Caco-2 (cell line): ENCODE data around the gene AHRR. TPM values are rescaled to one million over a fixed set of nuclear protein-coding genes. Genes with fewer than 3 reads are reported as not detected.

Experiments used
- BruUV-seq: library from RNA; stranded (reverse); fragments of 400-500 nt; replicated peaks from 2 replicates; lab custom pipeline; 2021; lab: Mats Ljungman, UMichigan
- CTCF ChIA-PET: fragments of 300-600 bp; sonication (Branson Sonifier 250); formaldehyde crosslinking; loops from one replicate; lab custom pipeline; 2022; ENCODE audit warnings: antibody characterized with exemption; lab: Charles Lee
- POLR2A ChIA-PET: fragments of 300-600 bp; sonication (Branson Sonifier 250); formaldehyde crosslinking; loops from one replicate; lab custom pipeline; 2022; ENCODE audit warnings: antibody characterized with exemption; lab: Charles Lee
- DNase-seq, 2 experiments: peaks; one replicate each; pipeline versions ENCODE4 v3.0.0 to v3.0.0-alpha.2; 2020 to 2022
- H3K27me3 ChIP-seq: replicated peaks from 2 replicates; pipeline ENCODE4 v1.6.0; 2011; ENCODE audit warnings: low read length; ENCODE audit not compliant: control insufficient read depth, insufficient read depth
- H3K36me3 ChIP-seq: 2 replicates; pipeline ENCODE4 v1.5.1; 2011; ENCODE audit warnings: low read length; ENCODE audit not compliant: control insufficient read depth, insufficient read depth
- H3K4me1 ChIP-seq: fragments of 250-450 bp; sonication (Bioruptor Pico); 2 replicates; pipeline ENCODE4 v1.5.1; 2020; ENCODE audit warnings: mild to moderate bottlenecking
- H3K4me3 ChIP-seq: 2 replicates; pipeline ENCODE4 v1.5.1; 2011; ENCODE audit warnings: low read depth, mild to moderate bottlenecking, control low read depth, low read length
- H3K9me3 ChIP-seq: fragments of 250-450 bp; sonication (Bioruptor Pico); 2 replicates; pipeline ENCODE4 v1.5.1; 2020; ENCODE audit warnings: mild to moderate bottlenecking, moderate library complexity
- H3K27ac Mint-ChIP-seq: one replicate; pipeline ENCODE4 v1.8.0; 2022; ENCODE audit warnings: mixed read lengths; ENCODE audit not compliant: unreplicated experiment
- H3K27me3 Mint-ChIP-seq: one replicate; pipeline ENCODE4 v1.8.0; 2022; ENCODE audit warnings: mixed read lengths; ENCODE audit not compliant: insufficient read depth, unreplicated experiment
- H3K36me3 Mint-ChIP-seq: one replicate; pipeline ENCODE4 v1.8.0; 2022; ENCODE audit warnings: mild to moderate bottlenecking, mixed read lengths; ENCODE audit not compliant: insufficient read depth, unreplicated experiment
- H3K4me1 Mint-ChIP-seq: one replicate; pipeline ENCODE4 v1.8.0; 2022; ENCODE audit warnings: low read depth, mixed read lengths; ENCODE audit not compliant: unreplicated experiment
- H3K4me3 Mint-ChIP-seq: one replicate; pipeline ENCODE4 v1.8.0; 2022; ENCODE audit warnings: mild to moderate bottlenecking, moderate library complexity, mixed read lengths; ENCODE audit not compliant: unreplicated experiment
- H3K9me3 Mint-ChIP-seq: one replicate; pipeline ENCODE4 v1.8.0; 2022; ENCODE audit warnings: mixed read lengths; ENCODE audit not compliant: unreplicated experiment
- intact Hi-C: fragments of 100-400 bp; cut with micrococcal nuclease; formaldehyde crosslinking; loops from one replicate; pipeline ENCODE4 v1.10.0; 2022; ENCODE audit not compliant: unreplicated experiment
- total RNA-seq: library from RNA; stranded (reverse); gene quantifications from 2 replicates; pipeline ENCODE4 v1.2.3, GENCODE V29; 2022
- TF ChIP-seq, protein P1 (sequence below), 2 experiments: fragments of 200-600 bp in 1 of 2; IDR thresholded peaks; 1 replicate in 1 of 2; 2 replicates in 1 of 2; pipeline versions ENCODE4 v1.5.1 to v1.8.0; 2011 to 2022; ENCODE audit warnings: antibody characterized with exemption in 1 of 2, control low read depth in 1 of 2, inconsistent platforms in 1 of 2, low read depth in 1 of 2, low read length in 1 of 2, mild to moderate bottlenecking in 1 of 2, moderate library complexity in 1 of 2; ENCODE audit not compliant: insufficient read depth in 1 of 2, severe bottlenecking in 1 of 2, unreplicated experiment in 1 of 2

Gene AHRR
- total RNA-seq, 1 experiment from 2014 or later = 1.1 TPM

DNA sequence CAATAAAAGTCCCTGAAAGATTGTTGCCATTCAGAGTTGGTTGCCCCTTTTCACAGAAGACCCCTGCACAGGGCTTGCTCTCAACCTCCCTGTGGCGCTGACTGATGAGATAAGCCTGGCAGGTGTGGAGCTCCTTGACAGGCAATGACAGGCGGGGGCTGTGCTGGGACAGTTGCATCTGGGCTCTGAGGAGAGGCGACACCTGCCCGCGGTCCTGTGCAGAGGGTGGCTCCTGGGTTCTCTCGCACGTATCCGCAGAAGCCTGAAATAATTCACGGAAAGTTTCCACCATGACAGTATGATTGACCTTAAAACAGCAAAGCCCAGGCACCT, 101.7 kb downstream of the AHRR start:
- Mint-ChIP-seq H3K4me1 (no peaks in the 10 kb centered on the region), H3K36me3 (no peaks in the 10 kb centered on the region), H3K27me3 (no peaks in the 10 kb centered on the region), H3K9me3 (peaks cover 14% of the 10 kb centered on the region), H3K4me3 (no peak overlapping the region), H3K27ac (no peak overlapping the region)
- no peaks in the 10 kb centered on the region for H3K36me3 ChIP-seq
- H3K27me3 ChIP-seq = no peaks in the 10 kb centered on the region
- no peak overlapping the region for H3K4me3 ChIP-seq
- ChIA-PET POLR2A (no interaction called here), CTCF (interaction anchor here (1.0 kb wide), 1 partner anchor 8 kb away, joined by 3 read pairs; no protein-coding TSS in a partner anchor)
- no peaks in the 10 kb centered on the region for H3K4me1 ChIP-seq
- H3K9me3 ChIP-seq = no peaks in the 10 kb centered on the region
- intact Hi-C loops = no loop called here
- no TSS peak for BruUV-seq
- no peak for DNase-seq
- TF ChIP-seq, protein P1, sequence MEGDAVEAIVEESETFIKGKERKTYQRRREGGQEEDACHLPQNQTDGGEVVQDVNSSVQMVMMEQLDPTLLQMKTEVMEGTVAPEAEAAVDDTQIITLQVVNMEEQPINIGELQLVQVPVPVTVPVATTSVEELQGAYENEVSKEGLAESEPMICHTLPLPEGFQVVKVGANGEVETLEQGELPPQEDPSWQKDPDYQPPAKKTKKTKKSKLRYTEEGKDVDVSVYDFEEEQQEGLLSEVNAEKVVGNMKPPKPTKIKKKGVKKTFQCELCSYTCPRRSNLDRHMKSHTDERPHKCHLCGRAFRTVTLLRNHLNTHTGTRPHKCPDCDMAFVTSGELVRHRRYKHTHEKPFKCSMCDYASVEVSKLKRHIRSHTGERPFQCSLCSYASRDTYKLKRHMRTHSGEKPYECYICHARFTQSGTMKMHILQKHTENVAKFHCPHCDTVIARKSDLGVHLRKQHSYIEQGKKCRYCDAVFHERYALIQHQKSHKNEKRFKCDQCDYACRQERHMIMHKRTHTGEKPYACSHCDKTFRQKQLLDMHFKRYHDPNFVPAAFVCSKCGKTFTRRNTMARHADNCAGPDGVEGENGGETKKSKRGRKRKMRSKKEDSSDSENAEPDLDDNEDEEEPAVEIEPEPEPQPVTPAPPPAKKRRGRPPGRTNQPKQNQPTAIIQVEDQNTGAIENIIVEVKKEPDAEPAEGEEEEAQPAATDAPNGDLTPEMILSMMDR (IDR thresholded peaks at IDR 0.05; ENCODE audit: insufficient read depth in 1 of 2, low read depth in 1 of 2, low read length in 1 of 2, severe bottlenecking in 1 of 2, unreplicated experiment in 1 of 2) = no peak

DNA sequence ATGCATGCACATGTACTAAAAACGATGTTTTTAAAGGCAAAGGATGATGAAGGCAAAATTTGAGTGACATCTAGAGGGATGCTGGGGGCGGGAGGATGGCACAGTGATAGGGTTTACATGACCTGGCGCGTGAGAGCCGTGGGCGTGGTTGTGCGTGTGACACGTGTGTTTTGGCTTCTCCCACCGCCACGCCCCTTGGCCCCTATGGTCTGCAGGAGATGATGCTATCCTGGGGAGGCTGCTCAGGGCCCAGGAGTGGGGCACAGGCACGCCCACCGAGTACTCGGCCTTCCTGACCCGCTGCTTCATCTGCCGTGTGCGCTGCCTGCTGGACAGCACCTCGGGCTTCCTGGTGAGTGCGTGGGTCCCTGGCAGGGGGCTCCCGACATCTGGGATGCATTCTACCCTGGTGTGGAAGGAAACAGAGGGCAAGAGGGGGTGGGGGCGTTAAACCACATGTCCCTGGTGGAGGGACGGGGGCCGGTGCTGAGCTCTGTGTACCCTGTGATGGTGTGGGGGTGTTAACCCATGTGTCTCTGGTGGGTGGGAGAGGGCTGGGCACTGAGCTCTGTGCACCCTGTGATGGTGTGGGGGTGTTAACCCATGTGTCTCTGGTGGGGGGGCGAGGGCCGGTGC, 102.2 kb downstream of the AHRR start:
- H3K36me3 Mint-ChIP-seq = no peaks in the 10 kb centered on the region
- Histone ChIP-seq H3K36me3 (no peaks in the 10 kb centered on the region), H3K4me3 (no peak overlapping the region), H3K9me3 (no peaks in the 10 kb centered on the region), H3K4me1 (no peaks in the 10 kb centered on the region), H3K27me3 (no peaks in the 10 kb centered on the region)
- H3K27ac Mint-ChIP-seq = no peak overlapping the region
- no peak for DNase-seq
- ChIA-PET POLR2A (no interaction called here), CTCF (no interaction called here)
- no peak overlapping the region for H3K4me3 Mint-ChIP-seq
- peaks cover 14% of the 10 kb centered on the region for H3K9me3 Mint-ChIP-seq
- TF ChIP-seq, protein P1 (IDR thresholded peaks at IDR 0.05; ENCODE audit: insufficient read depth in 1 of 2, low read depth in 1 of 2, low read length in 1 of 2, severe bottlenecking in 1 of 2, unreplicated experiment in 1 of 2) = no peak
- H3K27me3 Mint-ChIP-seq = no peaks in the 10 kb centered on the region
- no peaks in the 10 kb centered on the region for H3K4me1 Mint-ChIP-seq
- intact Hi-C loops = no loop called here
- no TSS peak for BruUV-seq

DNA sequence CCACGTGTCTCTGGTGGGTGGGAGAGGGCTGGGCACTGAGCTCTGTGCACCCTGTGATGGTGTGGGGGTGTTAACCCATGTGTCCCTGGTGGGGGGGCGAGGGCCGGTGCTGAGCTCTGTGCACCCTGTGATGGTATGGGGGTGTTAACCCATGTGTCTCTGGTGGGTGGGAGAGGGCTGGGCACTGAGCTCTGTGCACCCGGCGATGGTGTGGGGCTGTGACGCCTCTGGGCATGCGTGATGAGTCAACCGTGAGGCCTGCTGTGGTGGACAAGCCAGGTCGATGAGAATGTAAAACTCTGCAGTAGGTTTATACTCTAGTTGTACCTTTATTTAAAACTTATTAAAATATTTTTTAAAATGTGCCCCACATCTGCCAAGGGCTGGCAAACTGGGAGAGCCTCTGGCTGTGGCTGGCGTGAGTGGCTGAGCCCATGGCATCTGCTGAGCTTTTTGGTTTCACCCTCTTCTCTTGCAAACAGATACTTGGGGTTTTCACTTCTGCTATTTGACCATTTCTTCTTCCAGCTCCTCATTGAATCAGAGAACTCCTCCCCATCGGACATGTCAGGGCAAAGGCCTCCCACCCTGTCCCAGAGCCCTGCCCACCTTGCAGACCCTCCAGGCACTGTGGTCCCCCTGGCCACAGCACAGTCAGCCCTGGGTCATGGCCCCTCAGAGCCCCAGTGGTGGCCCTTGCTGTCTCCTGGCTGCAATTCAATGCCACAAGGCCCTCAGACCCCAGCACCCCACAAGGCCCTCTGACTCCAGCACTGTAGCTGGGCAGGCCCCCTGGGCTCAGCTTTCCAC, 103.0 kb downstream of the AHRR start:
- H3K9me3 ChIP-seq = no peaks in the 10 kb centered on the region
- no peaks in the 10 kb centered on the region for H3K4me1 ChIP-seq
- H3K36me3 ChIP-seq = no peaks in the 10 kb centered on the region
- intact Hi-C loops = no loop called here
- H3K27me3 ChIP-seq = no peaks in the 10 kb centered on the region
- no peaks in the 10 kb centered on the region for H3K36me3 Mint-ChIP-seq
- H3K4me1 Mint-ChIP-seq = no peaks in the 10 kb centered on the region
- H3K27me3 Mint-ChIP-seq = no peaks in the 10 kb centered on the region
- no peak overlapping the region for H3K27ac Mint-ChIP-seq
- H3K9me3 Mint-ChIP-seq = peaks cover 14% of the 10 kb centered on the region
- no TSS peak for BruUV-seq
- ChIA-PET POLR2A (no interaction called here), CTCF (no interaction called here)
- no peak for DNase-seq
- no peak overlapping the region for H3K4me3 ChIP-seq
- TF ChIP-seq, protein P1 (IDR thresholded peaks at IDR 0.05; ENCODE audit: insufficient read depth in 1 of 2, low read depth in 1 of 2, low read length in 1 of 2, severe bottlenecking in 1 of 2, unreplicated experiment in 1 of 2) = no peak
- H3K4me3 Mint-ChIP-seq = no peak overlapping the region
